ENCODE data around the gene PTPN23.
"Not testable (repeated sequence)": the region's sequence is repeated elsewhere in the genome, so short reads cannot be mapped to it uniquely, and the experiment has no call there.

Gene PTPN23

DNA sequence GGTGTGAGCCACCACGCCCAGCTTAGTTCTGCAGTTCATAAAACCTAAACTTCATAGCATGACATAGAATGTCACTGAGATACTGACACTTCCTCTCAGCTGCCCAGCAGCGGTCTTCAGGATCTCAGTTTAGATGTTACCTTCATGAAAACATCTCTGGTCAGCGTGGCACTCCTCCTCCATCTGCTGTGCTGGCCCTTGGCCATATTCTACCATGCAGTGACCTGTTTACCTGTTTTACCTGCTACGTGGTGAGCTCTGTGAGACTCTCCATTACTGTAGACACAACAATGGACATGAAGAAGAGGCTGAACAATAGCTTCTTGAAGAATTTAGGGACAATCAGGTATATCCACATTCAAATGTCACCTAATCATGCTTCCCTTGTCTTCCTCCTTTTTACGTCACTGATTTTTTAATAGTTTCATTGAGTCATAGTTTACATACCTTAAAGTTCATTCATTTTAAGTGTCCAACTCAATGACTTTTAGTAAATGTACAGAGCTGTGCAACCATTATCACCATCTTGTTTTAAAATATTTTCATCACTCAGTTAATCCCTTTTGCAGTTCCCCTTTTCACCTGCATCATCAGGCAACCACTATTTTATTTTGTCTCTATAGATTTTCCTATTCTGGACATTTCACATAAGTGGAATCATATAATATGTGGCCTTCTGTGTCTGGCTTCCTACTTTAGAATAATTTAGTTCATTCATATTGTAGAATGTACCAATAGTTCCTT, 32.2 kb upstream of the PTPN23 start:
- Mint-ChIP-seq H3K9me3 (no peaks in the 10 kb centered on the region), H3K27ac (no peak overlapping the region), H3K4me3 (no peak overlapping the region), H3K36me3 (ENCODE audit: low read depth) (peaks cover 18% of the 10 kb centered on the region), H3K4me1 (no peaks in the 10 kb centered on the region), H3K27me3 (ENCODE audit: low read depth) (no peaks in the 10 kb centered on the region)
- TF ChIP-seq, protein P1, sequence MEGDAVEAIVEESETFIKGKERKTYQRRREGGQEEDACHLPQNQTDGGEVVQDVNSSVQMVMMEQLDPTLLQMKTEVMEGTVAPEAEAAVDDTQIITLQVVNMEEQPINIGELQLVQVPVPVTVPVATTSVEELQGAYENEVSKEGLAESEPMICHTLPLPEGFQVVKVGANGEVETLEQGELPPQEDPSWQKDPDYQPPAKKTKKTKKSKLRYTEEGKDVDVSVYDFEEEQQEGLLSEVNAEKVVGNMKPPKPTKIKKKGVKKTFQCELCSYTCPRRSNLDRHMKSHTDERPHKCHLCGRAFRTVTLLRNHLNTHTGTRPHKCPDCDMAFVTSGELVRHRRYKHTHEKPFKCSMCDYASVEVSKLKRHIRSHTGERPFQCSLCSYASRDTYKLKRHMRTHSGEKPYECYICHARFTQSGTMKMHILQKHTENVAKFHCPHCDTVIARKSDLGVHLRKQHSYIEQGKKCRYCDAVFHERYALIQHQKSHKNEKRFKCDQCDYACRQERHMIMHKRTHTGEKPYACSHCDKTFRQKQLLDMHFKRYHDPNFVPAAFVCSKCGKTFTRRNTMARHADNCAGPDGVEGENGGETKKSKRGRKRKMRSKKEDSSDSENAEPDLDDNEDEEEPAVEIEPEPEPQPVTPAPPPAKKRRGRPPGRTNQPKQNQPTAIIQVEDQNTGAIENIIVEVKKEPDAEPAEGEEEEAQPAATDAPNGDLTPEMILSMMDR (IDR thresholded peaks at IDR 0.05; ENCODE audit: unreplicated experiment in 3 of 3), result no peak

DNA sequence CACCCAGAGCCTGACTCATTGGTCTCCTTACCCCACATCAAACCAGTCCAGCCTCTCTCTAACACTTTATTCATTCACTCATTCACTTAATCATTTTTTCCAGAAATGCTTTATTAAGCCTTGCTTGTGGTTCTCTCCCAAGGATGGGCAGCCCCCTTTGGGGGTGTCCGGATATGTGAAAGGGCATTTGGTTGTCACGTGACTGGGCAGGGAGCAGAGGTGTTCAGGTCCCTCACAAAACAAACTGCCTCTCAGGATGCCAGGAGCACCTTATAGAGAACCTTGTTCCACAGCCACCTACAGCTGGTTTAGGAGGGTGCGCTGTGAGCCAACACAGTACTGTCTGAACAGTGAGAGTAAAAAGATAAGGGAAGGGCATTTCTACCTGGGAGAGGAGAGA, 25.8 kb upstream of the PTPN23 start:
- TF ChIP-seq, protein P1 (IDR thresholded peaks at IDR 0.05; ENCODE audit: unreplicated experiment in 3 of 3), result no peak
- H3K27ac Mint-ChIP-seq, result no peak overlapping the region
- no peak overlapping the region for H3K4me3 Mint-ChIP-seq

DNA sequence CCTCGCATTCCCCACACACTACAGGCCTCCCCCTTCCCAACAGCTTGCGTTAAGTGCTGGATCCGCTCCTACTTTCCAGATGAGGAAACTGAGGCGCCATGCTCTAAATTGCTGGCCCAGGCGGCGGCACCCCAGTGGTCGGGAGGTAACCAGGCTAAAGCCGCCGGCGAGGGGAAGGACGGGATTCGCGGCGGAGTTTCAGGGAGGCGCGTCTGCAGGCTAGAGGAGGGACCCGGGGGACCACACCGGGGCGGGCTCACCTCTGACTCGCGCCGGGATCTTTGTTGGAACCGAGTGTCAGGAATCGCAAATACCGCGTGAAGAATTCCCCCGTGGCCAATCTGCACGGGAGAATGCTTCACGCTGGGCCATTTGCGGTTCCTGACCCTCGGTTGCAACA, 24.6 kb upstream of the PTPN23 start:
- H3K4me1 Mint-ChIP-seq, result no peaks in the 10 kb centered on the region
- no peak overlapping the region for H3K27ac Mint-ChIP-seq
- peaks cover 13% of the 10 kb centered on the region for H3K9me3 Mint-ChIP-seq
- no peaks in the 10 kb centered on the region for H3K27me3 Mint-ChIP-seq (ENCODE audit: low read depth)
- TF ChIP-seq, protein P1 (IDR thresholded peaks at IDR 0.05; ENCODE audit: unreplicated experiment in 3 of 3), result no peak
- H3K36me3 Mint-ChIP-seq (ENCODE audit: low read depth), result no peaks in the 10 kb centered on the region
- no peak overlapping the region for H3K4me3 Mint-ChIP-seq

More for the DNA sequence above, 25.8 kb upstream of the PTPN23 start:
- H3K36me3 Mint-ChIP-seq (ENCODE audit: low read depth), result no peaks in the 10 kb centered on the region
- H3K9me3 Mint-ChIP-seq, result peaks cover 9% of the 10 kb centered on the region
- no peaks in the 10 kb centered on the region for H3K27me3 Mint-ChIP-seq (ENCODE audit: low read depth)
- H3K4me1 Mint-ChIP-seq, result no peaks in the 10 kb centered on the region

DNA sequence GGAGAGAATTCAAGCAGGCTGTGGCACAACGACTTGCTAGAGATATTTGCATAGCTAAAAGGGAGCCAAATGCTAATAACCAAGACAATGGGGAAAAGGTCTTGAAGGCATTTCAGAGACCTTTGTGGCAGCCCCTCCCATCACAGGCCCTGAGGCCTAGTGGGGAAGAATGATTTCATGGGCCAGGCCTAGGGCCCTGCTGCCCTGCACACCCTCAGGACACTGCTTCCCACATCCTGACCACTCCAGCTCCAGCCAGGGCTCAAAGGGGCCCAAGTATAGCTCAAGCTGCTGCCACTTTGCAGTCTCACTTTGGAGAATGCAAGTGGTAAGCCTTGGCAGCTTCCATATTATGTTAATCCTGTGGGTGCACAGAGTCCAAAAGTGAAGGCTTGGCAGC, 21.5 kb upstream of the PTPN23 start:
- Mint-ChIP-seq H3K36me3 (ENCODE audit: low read depth) (no peaks in the 10 kb centered on the region), H3K27ac (no peak overlapping the region), H3K4me1 (no peaks in the 10 kb centered on the region), H3K27me3 (ENCODE audit: low read depth) (no peaks in the 10 kb centered on the region), H3K4me3 (no peak overlapping the region), H3K9me3 (peaks cover 19% of the 10 kb centered on the region)
- TF ChIP-seq, protein P1 (IDR thresholded peaks at IDR 0.05; ENCODE audit: unreplicated experiment in 3 of 3), result no peak

DNA sequence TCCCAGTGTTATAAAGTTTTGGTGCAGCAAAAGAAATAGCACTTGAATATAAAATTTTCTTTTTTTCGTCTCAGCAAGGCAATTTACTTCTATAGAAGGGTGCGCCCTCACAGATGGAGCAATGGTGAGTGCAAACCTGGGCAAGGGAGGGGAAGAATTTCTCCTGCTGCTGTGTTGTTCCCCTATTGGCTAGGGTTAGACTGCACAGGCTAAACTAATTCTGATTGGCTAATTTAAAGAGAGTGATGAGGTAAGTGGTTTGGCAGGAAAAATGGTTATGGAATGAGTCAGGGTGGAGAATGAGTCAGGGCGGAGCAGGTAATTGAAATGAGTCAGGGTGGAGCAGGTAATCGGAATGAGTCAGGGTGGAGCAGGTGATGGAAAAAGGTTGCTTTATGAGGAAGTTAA, 20.7 kb upstream of the PTPN23 start:
- H3K27ac Mint-ChIP-seq; H3K4me1 Mint-ChIP-seq; H3K27me3 Mint-ChIP-seq (ENCODE audit: low read depth); H3K36me3 Mint-ChIP-seq (ENCODE audit: low read depth); H3K4me3 Mint-ChIP-seq: not testable (repeated sequence)
- H3K9me3 Mint-ChIP-seq, result peaks cover 19% of the 10 kb centered on the region

DNA sequence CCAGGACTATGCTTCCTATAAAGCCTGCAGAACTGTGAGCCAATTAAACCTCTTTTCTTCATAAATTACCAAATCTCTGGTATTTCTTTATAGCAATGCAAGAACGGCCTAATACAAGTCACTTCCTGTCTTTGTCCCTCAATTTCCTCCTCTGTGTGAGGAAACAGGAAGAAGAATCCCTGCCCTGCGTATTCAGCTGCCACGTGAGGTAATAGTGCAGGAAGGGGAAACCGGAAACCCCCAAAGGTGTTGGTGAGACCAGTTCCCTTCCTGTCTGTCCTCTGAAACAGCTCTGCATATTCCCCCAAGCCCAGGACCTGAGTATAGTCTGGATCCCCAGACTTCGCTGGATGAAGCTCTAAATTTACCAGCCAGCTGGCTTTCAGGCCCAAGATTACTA, 18.1 kb upstream of the PTPN23 start:
- Mint-ChIP-seq H3K27me3 (ENCODE audit: low read depth) (no peaks in the 10 kb centered on the region), H3K9me3 (peaks cover 19% of the 10 kb centered on the region), H3K36me3 (ENCODE audit: low read depth) (no peaks in the 10 kb centered on the region), H3K27ac (peak overlapping the region in 1 of 3 experiments; percentile 56), H3K4me3 (no peak overlapping the region), H3K4me1 (peaks cover 5% of the 10 kb centered on the region)
- TF ChIP-seq, protein P1 (IDR thresholded peaks at IDR 0.05; ENCODE audit: unreplicated experiment in 3 of 3), result no peak
